Stimulated activated effector memory CD8-positive, alpha-beta T cell treated with anti-CD3 and anti-CD28 coated beads, Interleukin-12 subunit alpha, Interleukin-12 subunit beta, amount 100 ng/mL, for 72 hours (primary cell): ENCODE measurements around the gene EIF2B5.

Source experiments
- ATAC-seq: fragments of 150-1000 bp; cut with Tn5 transposase; 2 replicates; pipeline ENCODE4 v1.10.0; 2021
- DNase-seq, 2 donors: peaks; one replicate each; pipeline ENCODE4 v3.0.0; 2021 to 2022; ENCODE audit warnings: low spot score in 2 of 2
- H3K27ac Mint-ChIP-seq: one replicate; pipeline ENCODE4 v1.8.0; 2022; ENCODE audit warnings: mild to moderate bottlenecking, mixed read lengths
- H3K36me3 Mint-ChIP-seq: one replicate; pipeline ENCODE4 v1.8.0; 2022; ENCODE audit warnings: mild to moderate bottlenecking, mixed read lengths
- H3K4me1 Mint-ChIP-seq: one replicate; pipeline ENCODE4 v1.8.0; 2022; ENCODE audit warnings: mixed read lengths
- H3K4me3 Mint-ChIP-seq: one replicate; pipeline ENCODE4 v1.8.0; 2022; ENCODE audit warnings: mild to moderate bottlenecking, mixed read lengths
- H3K9me3 Mint-ChIP-seq: one replicate; pipeline ENCODE4 v1.8.0; 2022; ENCODE audit warnings: mixed read lengths

The EIF2B5 gene

DNA sequence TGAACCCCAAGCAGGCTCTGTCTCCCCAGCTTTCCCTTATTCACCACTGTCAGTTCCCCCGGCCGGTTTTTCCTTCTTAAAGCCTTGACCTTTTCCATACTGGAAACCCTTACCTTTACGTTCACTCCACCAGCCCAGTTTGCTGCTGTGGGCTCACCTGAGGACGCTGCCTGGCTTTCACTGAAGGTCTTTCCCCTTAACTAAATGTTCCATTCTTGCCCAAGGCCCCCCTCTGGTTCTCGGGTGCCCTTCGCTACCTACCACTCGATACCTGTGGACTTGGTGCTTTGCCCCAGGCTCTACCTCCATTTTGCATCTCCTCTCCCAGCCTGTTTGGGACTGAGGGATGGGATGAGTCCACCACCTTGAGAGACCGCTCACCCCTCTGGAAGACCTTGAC, 40.3 kb downstream of the EIF2B5 start:
- Mint-ChIP-seq H3K27ac (peak overlapping the region; percentile 97), H3K36me3 (peaks cover 52% of the 10 kb centered on the region), H3K4me1 (peaks cover 45% of the 10 kb centered on the region), H3K9me3 (no peaks in the 10 kb centered on the region), H3K4me3 (peak overlapping the region; percentile 97)
- ATAC-seq (no peak), DNase-seq (no peak)

DNA sequence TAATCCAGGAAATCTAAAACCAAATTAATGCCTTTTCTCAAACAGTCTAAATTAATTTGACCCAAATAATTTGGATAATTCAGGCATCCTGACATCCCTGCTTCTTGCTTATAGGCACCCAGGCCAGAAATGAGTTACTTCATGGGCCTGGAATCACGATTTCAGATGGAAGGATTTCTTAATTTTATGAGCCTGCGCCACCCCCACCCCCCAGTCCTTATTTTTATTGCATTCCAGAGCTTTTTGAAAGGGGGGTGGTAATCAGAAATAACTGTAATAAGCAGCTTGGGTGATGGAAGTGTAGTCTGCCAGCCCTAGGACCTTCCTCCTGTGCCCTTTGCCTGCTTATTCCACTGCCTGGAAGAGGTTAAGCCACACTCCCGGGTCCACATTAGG, 40.8 kb downstream of the EIF2B5 start:
- DNase-seq, result no peak
- no peaks in the 10 kb centered on the region for H3K9me3 Mint-ChIP-seq
- ATAC-seq, result no peak
- H3K27ac Mint-ChIP-seq, result peak overlapping the region; percentile 97
- peaks cover 43% of the 10 kb centered on the region for H3K4me1 Mint-ChIP-seq
- H3K4me3 Mint-ChIP-seq, result peak overlapping the region; percentile 97
- peaks cover 53% of the 10 kb centered on the region for H3K36me3 Mint-ChIP-seq

DNA sequence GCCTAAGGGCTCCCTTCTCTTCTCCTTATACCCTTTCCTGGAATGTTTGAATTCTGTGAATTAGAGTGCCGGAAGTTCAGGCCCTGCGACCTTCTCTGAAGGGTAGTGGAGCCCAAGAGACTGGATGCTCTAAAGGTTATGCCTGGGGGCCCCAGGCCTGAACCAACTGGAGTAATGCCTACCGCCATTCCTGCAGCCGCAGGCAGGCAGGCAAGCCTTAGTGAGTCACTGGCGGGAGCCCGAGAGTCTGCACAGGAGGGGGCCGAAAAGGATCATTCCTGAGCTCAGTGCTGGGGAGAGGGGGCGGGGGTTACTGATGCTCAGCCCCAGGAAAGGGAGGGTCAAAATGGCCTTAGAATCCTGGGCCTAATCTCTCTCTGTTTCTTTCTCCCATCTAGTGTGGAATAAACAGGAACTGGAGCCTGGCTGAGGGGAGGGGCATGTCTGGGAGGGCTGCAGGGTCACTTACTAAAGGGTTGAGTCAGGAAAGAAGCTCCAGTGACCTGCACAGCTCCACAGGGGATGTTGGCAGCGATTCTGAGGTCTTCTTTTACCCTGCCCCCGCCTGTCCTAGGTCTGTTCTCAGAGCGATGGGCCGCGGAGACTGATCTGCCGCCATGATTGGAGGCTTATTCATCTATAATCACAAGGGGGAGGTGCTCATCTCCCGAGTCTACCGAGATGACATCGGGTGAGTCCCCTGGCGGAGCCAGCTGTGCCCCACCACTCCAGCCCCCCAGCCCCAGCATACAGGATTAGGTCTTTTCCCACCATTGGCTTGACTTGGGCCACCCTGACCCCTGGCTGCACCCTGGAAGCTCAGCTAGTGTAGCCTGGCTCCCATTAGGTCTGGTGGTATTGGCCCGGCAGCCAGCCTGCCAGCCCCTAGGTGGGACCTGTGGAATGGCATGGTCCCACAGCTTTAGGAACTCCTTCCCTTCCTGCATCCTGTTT, 41.5 kb downstream of the EIF2B5 start:
- Mint-ChIP-seq H3K4me3 (peak overlapping the region; percentile 97), H3K9me3 (no peaks in the 10 kb centered on the region), H3K36me3 (peaks cover 53% of the 10 kb centered on the region), H3K27ac (peak overlapping the region; percentile 70), H3K4me1 (peaks cover 36% of the 10 kb centered on the region)
- ATAC-seq (no peak), DNase-seq (no peak)

DNA sequence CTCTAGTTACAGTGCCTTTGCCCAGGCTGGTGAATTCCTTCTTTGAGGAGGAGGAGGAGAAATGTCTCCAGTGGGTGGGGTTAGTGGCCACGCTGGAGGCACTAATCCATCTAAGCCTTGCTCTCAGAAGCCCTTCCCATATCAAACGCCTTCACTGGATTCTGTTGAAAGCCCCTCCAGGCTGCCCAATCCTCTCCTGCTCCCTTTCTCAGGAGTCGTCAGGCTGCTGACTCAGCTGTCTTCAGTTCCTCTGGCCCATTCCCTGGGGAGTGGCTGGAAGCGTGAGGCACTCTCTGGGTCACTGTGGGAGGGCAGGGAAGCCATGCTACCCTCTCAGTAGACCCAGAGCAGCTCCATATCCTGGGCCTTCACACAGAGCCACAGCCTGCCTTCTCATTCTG, 42.2 kb downstream of the EIF2B5 start:
- Mint-ChIP-seq H3K27ac (peak overlapping the region; percentile 70), H3K9me3 (no peaks in the 10 kb centered on the region), H3K4me3 (peak overlapping the region; percentile 97), H3K36me3 (peaks cover 59% of the 10 kb centered on the region), H3K4me1 (peaks cover 33% of the 10 kb centered on the region)
- ATAC-seq (no peak), DNase-seq (no peak)

DNA sequence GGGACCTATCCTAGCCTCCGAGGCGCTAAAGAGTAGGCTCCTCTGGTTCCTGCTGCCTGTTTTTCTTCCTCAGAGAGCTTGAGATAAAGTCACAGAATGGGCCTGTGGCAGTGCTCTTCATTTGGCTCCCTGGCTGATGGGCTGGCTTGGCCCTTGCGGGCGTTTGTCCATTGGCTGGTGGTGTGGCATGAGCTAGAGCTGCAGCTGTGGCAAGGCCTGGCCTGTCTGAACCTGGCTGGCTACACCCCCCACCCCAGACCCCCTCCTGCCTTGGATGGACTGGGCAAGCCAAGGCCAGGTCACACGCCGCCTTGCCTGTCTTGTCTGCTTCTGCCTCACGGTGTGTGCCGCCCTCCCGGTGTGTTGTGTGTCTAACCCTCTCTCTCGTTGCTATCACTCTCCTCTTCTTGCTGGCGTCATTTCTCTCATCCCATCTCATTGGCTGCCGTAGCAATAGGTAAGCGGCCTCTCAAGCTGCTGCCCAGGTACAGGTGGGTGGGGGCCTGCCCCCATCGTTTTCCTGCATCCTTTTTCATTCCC, 42.7 kb downstream of the EIF2B5 start:
- Mint-ChIP-seq H3K9me3 (no peaks in the 10 kb centered on the region), H3K27ac (peak overlapping the region; percentile 70), H3K36me3 (peaks cover 64% of the 10 kb centered on the region), H3K4me3 (peak overlapping the region; percentile 97), H3K4me1 (peaks cover 33% of the 10 kb centered on the region)
- DNase-seq (no peak), ATAC-seq (no peak)

DNA sequence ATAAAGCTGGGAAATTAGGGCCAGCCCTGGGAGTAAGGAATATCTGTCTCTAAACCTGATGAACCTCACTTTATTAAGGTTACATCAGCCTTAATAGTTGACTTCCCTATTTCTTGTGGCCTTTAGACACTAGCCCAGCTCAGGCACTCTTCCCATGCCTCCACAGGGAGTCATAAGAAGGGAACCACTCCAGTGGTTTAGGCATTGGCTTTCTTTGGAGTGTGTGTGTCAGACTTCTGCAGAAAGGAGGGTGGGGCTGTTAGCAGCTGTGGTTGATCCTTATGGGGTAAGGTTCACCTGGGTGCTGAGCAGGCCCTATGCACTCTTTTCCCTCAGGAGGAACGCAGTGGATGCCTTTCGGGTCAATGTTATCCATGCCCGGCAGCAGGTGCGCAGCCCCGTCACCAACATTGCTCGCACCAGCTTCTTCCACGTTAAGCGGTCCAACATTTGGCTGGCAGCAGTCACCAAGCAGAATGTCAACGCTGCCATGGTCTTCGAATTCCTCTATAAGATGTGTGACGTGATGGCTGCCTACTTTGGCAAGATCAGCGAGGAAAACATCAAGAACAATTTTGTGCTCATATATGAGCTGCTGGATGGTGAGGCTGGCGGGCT, 43.5 kb downstream of the EIF2B5 start:
- H3K4me1 Mint-ChIP-seq, result peaks cover 33% of the 10 kb centered on the region
- H3K9me3 Mint-ChIP-seq, result no peaks in the 10 kb centered on the region
- H3K27ac Mint-ChIP-seq, result peak overlapping the region; percentile 23
- no peak for ATAC-seq
- H3K36me3 Mint-ChIP-seq, result peaks cover 72% of the 10 kb centered on the region
- H3K4me3 Mint-ChIP-seq, result no peak overlapping the region
- no peak for DNase-seq

DNA sequence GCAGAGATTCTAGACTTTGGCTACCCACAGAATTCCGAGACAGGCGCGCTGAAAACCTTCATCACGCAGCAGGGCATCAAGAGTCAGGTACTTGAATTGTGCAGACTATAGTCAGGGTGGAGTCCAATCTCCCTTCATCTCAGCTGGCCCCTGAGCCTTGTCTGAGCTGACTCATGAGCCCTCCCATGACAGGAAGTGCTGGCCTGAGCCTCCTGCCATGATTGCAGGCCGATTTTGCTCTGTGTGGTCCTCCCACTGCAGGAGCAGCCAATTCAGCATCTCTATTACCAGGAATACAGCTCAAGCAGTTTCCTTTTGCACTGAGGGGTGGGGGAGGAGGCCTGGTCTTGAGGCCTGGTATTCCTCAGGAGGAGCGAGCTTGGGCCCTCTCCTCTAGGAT, 45.0 kb downstream of the EIF2B5 start:
- Mint-ChIP-seq H3K36me3 (peaks cover 84% of the 10 kb centered on the region), H3K27ac (no peak overlapping the region), H3K9me3 (no peaks in the 10 kb centered on the region), H3K4me1 (peaks cover 36% of the 10 kb centered on the region), H3K4me3 (no peak overlapping the region)
- no peak for DNase-seq
- ATAC-seq, result no peak

DNA sequence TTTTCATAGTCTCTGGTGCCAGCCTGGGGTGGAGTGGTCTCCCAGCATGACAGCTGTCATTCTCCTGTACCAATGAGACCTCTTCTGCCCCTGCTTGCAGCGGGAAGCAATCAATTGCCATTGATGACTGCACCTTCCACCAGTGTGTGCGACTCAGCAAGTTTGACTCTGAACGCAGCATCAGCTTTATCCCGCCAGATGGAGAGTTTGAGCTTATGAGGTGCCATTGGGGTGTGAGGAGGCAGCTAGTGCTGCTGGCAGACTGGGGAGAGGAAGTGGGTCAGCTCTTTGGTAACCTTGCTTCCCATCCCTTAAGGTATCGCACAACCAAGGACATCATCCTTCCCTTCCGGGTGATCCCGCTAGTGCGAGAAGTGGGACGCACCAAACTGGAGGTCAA, 46.4 kb downstream of the EIF2B5 start:
- Mint-ChIP-seq H3K9me3 (no peaks in the 10 kb centered on the region), H3K36me3 (peaks cover 88% of the 10 kb centered on the region), H3K4me3 (no peak overlapping the region), H3K27ac (no peak overlapping the region), H3K4me1 (peaks cover 32% of the 10 kb centered on the region)
- DNase-seq (no peak), ATAC-seq (no peak)

DNA sequence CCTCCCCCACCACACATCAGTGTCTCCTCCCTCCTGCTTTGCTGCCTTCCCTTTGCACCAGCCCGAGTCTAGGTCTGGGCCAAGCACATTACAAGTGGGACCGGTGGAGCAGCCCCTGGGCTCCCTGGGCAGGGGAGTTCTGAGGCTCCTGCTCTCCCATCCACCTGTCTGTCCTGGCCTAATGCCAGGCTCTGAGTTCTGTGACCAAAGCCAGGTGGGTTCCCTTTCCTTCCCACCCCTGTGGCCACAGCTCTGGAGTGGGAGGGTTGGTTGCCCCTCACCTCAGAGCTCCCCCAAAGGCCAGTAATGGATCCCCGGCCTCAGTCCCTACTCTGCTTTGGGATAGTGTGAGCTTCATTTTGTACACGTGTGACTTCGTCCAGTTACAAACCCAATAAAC, 48.5 kb downstream of the EIF2B5 start:
- no peak overlapping the region for H3K4me3 Mint-ChIP-seq
- no peak for ATAC-seq
- H3K27ac Mint-ChIP-seq, result no peak overlapping the region
- no peaks in the 10 kb centered on the region for H3K9me3 Mint-ChIP-seq
- H3K4me1 Mint-ChIP-seq, result peaks cover 36% of the 10 kb centered on the region
- peaks cover 94% of the 10 kb centered on the region for H3K36me3 Mint-ChIP-seq
- DNase-seq, result no peak

DNA sequence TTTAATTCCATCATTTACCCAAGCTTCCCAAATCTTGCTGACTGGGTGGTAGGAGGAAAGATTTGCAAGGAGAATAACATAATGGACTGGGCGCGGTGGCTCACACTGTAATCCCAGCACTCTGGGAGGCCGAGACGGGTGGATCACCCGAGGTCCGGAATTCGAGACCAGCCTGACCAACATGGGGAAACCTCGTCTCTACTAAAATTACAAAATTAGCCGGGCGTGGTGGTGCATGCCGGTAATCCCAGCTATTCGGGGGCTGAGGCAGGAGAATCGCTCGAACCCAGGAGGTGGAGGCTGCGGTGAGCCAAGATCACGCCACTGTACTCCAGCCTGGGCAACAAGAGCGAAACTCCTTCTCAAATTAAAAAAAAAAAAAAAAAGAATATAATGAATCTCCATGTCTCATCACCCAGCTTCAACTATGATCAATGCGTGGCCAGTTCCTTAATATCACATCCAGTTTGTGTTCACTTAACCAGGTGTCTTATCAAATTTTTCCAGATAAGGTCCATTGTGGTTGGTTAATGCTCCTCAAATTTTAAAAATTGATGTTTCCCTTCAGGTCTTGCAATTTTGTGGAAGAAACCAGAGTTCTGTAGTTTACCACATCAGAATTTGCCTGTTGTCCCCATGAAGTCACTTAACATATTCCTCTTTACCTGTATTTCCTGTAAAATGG, 49.5 kb downstream of the EIF2B5 start:
- peaks cover 94% of the 10 kb centered on the region for H3K36me3 Mint-ChIP-seq
- peaks cover 40% of the 10 kb centered on the region for H3K4me1 Mint-ChIP-seq
- no peaks in the 10 kb centered on the region for H3K9me3 Mint-ChIP-seq
- peak overlapping the region; percentile 97 for H3K27ac Mint-ChIP-seq
- no peak for DNase-seq
- ATAC-seq, result no peak
- peak overlapping the region; percentile 98 for H3K4me3 Mint-ChIP-seq

DNA sequence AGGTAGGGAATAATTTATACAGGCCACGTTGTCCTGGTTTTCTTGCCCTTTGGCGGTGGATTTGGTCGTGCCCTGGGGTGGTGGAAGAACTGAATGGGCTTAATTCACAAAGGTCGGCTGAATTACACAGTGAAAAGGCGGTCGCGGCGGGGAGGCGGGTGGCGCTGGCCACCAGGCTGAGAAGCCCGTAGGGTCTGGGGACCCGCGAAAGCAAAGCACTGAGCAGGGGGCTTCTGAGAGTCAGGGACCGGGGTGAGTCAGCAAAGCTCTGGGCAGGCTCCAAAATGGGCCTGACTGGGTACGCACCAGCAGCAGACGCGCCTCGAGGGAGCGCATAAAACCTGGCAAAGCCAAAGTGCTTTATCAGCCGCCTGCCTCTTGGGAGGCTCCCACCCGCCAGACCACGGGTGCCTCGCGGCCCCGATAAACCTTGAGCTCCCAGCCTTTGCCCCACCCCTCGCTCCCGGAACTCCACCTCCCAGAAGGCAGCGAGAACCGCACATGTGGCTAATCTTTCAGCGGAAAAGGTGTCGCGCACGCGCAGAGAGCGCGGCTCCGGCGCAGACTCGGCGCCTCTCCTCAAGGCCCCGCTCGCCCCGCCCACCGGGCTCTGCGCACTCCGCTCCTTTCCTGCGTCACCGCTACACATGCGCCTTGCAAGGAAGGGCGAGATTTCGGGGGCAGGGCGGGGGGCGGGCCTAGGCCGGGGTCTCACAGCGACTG, 50.5 kb downstream of the EIF2B5 start:
- DNase-seq (peak; percentile 98 to 99), ATAC-seq (peak; percentile 93)
- Mint-ChIP-seq H3K36me3 (peaks cover 94% of the 10 kb centered on the region), H3K4me3 (peak overlapping the region; percentile 98), H3K4me1 (peaks cover 47% of the 10 kb centered on the region), H3K27ac (peak overlapping the region; percentile 97), H3K9me3 (no peaks in the 10 kb centered on the region)

DNA sequence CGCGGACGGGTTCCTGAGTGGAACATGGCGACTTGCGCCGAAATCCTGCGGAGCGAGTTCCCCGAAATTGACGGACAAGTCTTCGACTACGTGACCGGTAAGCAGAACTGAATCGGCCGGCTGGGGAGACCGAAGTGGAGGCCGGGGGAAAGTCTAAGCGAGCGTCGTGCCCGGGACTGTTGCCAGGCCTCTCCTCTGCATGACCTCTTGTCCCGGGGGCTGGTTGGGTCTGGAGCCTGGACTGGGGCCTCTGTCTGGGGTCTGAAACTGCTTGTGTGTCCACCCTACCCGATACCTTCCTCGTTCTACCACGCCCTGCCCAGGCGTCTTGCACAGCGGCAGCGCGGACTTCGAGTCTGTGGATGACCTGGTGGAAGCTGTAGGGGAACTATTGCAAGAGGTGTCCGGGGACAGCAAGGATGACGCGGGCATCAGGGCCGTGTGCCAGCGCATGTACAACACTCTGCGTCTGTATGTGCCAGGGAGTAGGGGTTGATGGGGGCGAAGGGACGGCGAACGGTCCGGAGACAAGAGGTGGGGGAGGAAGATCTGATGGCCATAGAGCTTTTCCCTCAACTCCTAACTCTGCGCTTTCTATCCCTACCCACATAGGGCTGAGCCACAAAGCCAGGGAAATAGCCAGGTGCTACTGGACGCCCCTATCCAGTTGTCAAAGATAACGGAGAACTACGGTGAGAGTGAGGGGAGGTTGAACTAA, 51.2 kb downstream of the EIF2B5 start, which contains the start of gene ABCF3:
ABCF3 (plus strand) TSS at position 16 of the 718 bp plus-strand sequence; CDS start at position 25, 9 bp downstream.
- Mint-ChIP-seq H3K4me1 (peaks cover 47% of the 10 kb centered on the region), H3K27ac (peak within 1 kb of the TSS; percentile 97), H3K36me3 (peaks cover 94% of the 10 kb centered on the region), H3K4me3 (peak within 1 kb of the TSS; percentile 98), H3K9me3 (no peaks in the 10 kb centered on the region)
- ATAC-seq, result peak; percentile 52
- DNase-seq, result no peak

DNA sequence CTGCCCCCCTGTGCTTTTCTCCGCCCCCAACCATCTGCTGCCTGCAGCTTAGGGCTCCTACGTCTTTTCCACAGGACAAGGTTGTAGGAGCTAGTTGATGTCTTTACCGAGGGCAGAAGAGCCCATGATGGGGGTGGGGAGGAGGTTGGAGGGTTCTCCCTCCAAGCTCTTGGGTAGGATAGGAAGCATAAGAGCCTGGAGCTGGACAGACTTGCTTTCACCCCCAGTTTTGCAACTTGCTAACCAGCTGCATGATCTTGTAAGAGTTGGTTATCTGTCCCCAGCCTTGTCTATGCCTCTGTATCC, 51.7 kb downstream of the EIF2B5 start:
- Mint-ChIP-seq H3K9me3 (no peaks in the 10 kb centered on the region), H3K4me1 (peaks cover 47% of the 10 kb centered on the region), H3K4me3 (peak overlapping the region; percentile 98), H3K27ac (peak overlapping the region; percentile 97), H3K36me3 (peaks cover 94% of the 10 kb centered on the region)
- ATAC-seq (no peak), DNase-seq (no peak)

DNA sequence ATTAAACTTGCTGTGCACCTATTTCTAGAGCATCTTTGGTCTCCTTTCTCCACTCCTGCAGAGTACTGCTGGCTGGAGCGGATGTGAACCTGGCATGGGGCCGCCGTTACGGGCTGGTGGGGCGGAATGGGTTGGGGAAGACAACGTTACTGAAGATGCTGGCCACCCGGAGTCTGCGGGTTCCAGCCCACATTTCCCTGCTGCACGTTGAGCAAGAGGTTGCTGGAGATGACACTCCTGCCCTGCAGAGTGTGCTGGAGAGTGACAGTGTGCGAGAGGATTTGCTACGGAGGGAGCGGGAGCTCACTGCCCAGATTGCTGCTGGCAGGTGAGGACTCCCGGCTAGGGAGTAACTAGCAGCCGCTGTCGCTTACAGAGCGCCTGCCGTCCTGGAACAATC, 52.9 kb downstream of the EIF2B5 start:
- ATAC-seq (no peak), DNase-seq (no peak)
- peak overlapping the region; percentile 97 for H3K27ac Mint-ChIP-seq
- H3K4me1 Mint-ChIP-seq, result peaks cover 47% of the 10 kb centered on the region
- peaks cover 94% of the 10 kb centered on the region for H3K36me3 Mint-ChIP-seq
- H3K9me3 Mint-ChIP-seq, result no peaks in the 10 kb centered on the region
- no peak overlapping the region for H3K4me3 Mint-ChIP-seq
